HEK293 (cell line): Measurements from ENCODE around the gene ADAMTS17.

Experiments
- CTCF ChIA-PET: fragments of 350-600 bp; formaldehyde crosslinking; extraction: SDS; loops from one replicate; lab custom pipeline; 2021; ENCODE audit warnings: antibody characterized with exemption; lab: Yijun Ruan, JAX
- POLR2A ChIA-PET: fragments of 300-600 bp; formaldehyde crosslinking; extraction: SDS; loops from one replicate; lab custom pipeline; 2020; ENCODE audit warnings: antibody characterized with exemption, inconsistent platforms; lab: Yijun Ruan, JAX
- H3K27ac ChIP-seq: fragments of 200-500 bp; sonication (Bioruptor generic); 2 replicates; pipeline ENCODE4 v1.5.1; 2014; ENCODE audit warnings: low read depth, low read length, control low read depth, inconsistent platforms; ENCODE audit errors: extremely low read depth
- H3K36me3 ChIP-seq, 2 experiments: fragments of 200-500 bp in 1 of 2; sonication (Bioruptor generic) in 1 of 2; 1 replicate in 1 of 2; 2 replicates in 1 of 2; pipeline ENCODE4 v1.5.1; 2014 to 2017; ENCODE audit warnings: inconsistent platforms in 2 of 2, low read length in 2 of 2; ENCODE audit not compliant: control insufficient read depth in 2 of 2, insufficient read depth in 1 of 2
- H3K4me1 ChIP-seq: fragments of 200-500 bp; sonication (Bioruptor generic); 2 replicates; pipeline ENCODE4 v1.5.1; 2014; ENCODE audit warnings: mild to moderate bottlenecking, low read length, inconsistent platforms; ENCODE audit not compliant: control insufficient read depth, insufficient read depth
- H3K4me3 ChIP-seq: 2 replicates; pipeline ENCODE4 v1.5.1; 2011; ENCODE audit warnings: low read depth, mild to moderate bottlenecking, control low read depth, low read length, moderate library complexity
- H3K9me3 ChIP-seq: fragments of 200-500 bp; sonication (Bioruptor generic); 2 replicates; pipeline ENCODE4 v1.5.1; 2014; ENCODE audit warnings: low read depth, low read length, inconsistent platforms; ENCODE audit not compliant: control insufficient read depth, insufficient read depth
- AEBP2 ChIP-seq: fragments of 450-650 bp; formaldehyde crosslinking; IDR thresholded peaks from 2 replicates; pipeline ENCODE4 v1.5.1; 2016; ENCODE audit warnings: missing biosample characterization, missing genetic modification characterization, borderline replicate concordance
- BCL11B ChIP-seq: fragments of 450-650 bp; formaldehyde crosslinking; IDR thresholded peaks from 2 replicates; pipeline ENCODE4 v1.5.1; 2016; ENCODE audit warnings: low read depth, missing biosample characterization, missing genetic modification characterization
- GLI2 ChIP-seq: fragments of 450-650 bp; formaldehyde crosslinking; IDR thresholded peaks from 2 replicates; pipeline ENCODE4; 2017; ENCODE audit warnings: missing biosample characterization, missing genetic modification characterization, low read depth, borderline replicate concordance
- HOXC10 ChIP-seq: sonication (generic); formaldehyde crosslinking; IDR thresholded peaks from 2 replicates; pipeline ENCODE4 v1.8.1; 2023; ENCODE audit warnings: mild to moderate bottlenecking, missing genetic modification reagents
- PRDM10 ChIP-seq: fragments of 450-650 bp; formaldehyde crosslinking; IDR thresholded peaks from 2 replicates; pipeline ENCODE4 v1.5.1; 2016; ENCODE audit warnings: missing biosample characterization, missing genetic modification characterization
- PRDM6 ChIP-seq: fragments of 450-650 bp; formaldehyde crosslinking; IDR thresholded peaks from 2 replicates; pipeline ENCODE4 v1.5.1; 2017; ENCODE audit warnings: missing biosample characterization, missing genetic modification characterization
- SP2 ChIP-seq: fragments of 450-650 bp; formaldehyde crosslinking; IDR thresholded peaks from 2 replicates; pipeline ENCODE4 v1.5.1; 2016; ENCODE audit warnings: missing biosample characterization, missing genetic modification characterization
- YY2 ChIP-seq: fragments of 450-650 bp; formaldehyde crosslinking; IDR thresholded peaks from 2 replicates; pipeline ENCODE4 v1.5.1; 2016; ENCODE audit warnings: missing biosample characterization, missing genetic modification characterization
- ZBTB20 ChIP-seq: fragments of 450-650 bp; formaldehyde crosslinking; IDR thresholded peaks from 2 replicates; pipeline ENCODE4 v1.5.1; 2016; ENCODE audit warnings: missing biosample characterization, missing genetic modification characterization
- ZBTB8A ChIP-seq: fragments of 450-650 bp; formaldehyde crosslinking; IDR thresholded peaks from 2 replicates; pipeline ENCODE4 v1.5.1; 2016; ENCODE audit warnings: missing biosample characterization, missing genetic modification characterization
- ZFP37 ChIP-seq: fragments of 450-650 bp; formaldehyde crosslinking; IDR thresholded peaks from 2 replicates; pipeline ENCODE4 v1.5.1; 2016; ENCODE audit warnings: missing biosample characterization, missing genetic modification characterization
- ZFP41 ChIP-seq: fragments of 450-650 bp; formaldehyde crosslinking; IDR thresholded peaks from 2 replicates; pipeline ENCODE4 v1.5.1; 2016; ENCODE audit warnings: missing biosample characterization, missing genetic modification characterization, borderline replicate concordance
- ZFP69B ChIP-seq: fragments of 450-650 bp; formaldehyde crosslinking; IDR thresholded peaks from 2 replicates; pipeline ENCODE4 v1.5.1; 2016; ENCODE audit warnings: missing biosample characterization, missing genetic modification characterization
- ZNF174 ChIP-seq: fragments of 450-650 bp; formaldehyde crosslinking; IDR thresholded peaks from 2 replicates; pipeline ENCODE4 v1.5.0; 2017; ENCODE audit warnings: missing biosample characterization, mild to moderate bottlenecking, missing genetic modification characterization
- ZNF175 ChIP-seq: fragments of 450-650 bp; formaldehyde crosslinking; IDR thresholded peaks from 2 replicates; pipeline ENCODE4 v1.5.1; 2016; ENCODE audit warnings: missing biosample characterization, missing genetic modification characterization
- ZNF214 ChIP-seq: fragments of 450-650 bp; formaldehyde crosslinking; IDR thresholded peaks from 2 replicates; pipeline ENCODE4 v1.5.1; 2017; ENCODE audit warnings: missing biosample characterization, mild to moderate bottlenecking, missing genetic modification characterization, borderline replicate concordance
- ZNF37A ChIP-seq: fragments of 450-650 bp; IDR thresholded peaks from 2 replicates; pipeline ENCODE4 v1.5.1; 2018; ENCODE audit warnings: missing biosample characterization, missing genetic modification characterization
- ZNF391 ChIP-seq: fragments of 450-650 bp; formaldehyde crosslinking; IDR thresholded peaks from 2 replicates; pipeline ENCODE4 v1.5.1; 2016; ENCODE audit warnings: low read depth, missing biosample characterization, missing genetic modification characterization, borderline replicate concordance
- ZNF423 ChIP-seq: fragments of 450-650 bp; formaldehyde crosslinking; IDR thresholded peaks from 2 replicates; pipeline ENCODE4 v1.5.1; 2016; ENCODE audit warnings: missing biosample characterization, missing genetic modification characterization
- ZNF513 ChIP-seq: fragments of 450-650 bp; IDR thresholded peaks from 2 replicates; pipeline ENCODE4 v1.5.1; 2018; ENCODE audit warnings: missing biosample characterization, missing genetic modification characterization
- ZNF830 ChIP-seq: fragments of 450-650 bp; IDR thresholded peaks from 2 replicates; pipeline ENCODE4 v1.5.0; 2018; ENCODE audit warnings: missing biosample characterization, missing genetic modification characterization, low read depth, mild to moderate bottlenecking, moderate library complexity
- ZSCAN16 ChIP-seq: fragments of 450-650 bp; formaldehyde crosslinking; IDR thresholded peaks from 2 replicates; pipeline ENCODE4 v1.5.1; 2016; ENCODE audit warnings: missing biosample characterization, missing genetic modification characterization
- ZSCAN5A ChIP-seq: fragments of 450-650 bp; formaldehyde crosslinking; IDR thresholded peaks from 2 replicates; pipeline ENCODE4 v1.5.1; 2016; ENCODE audit warnings: missing biosample characterization, missing genetic modification characterization

The ADAMTS17 gene

GRCh38 chr15:100189849-100190248 lies 151.9 kb downstream of the ADAMTS17 start:
- CTCF ChIA-PET = interaction anchor here (0.6 kb wide), 1 partner anchor 153 kb away, joined by 3 read pairs; no protein-coding TSS in a partner anchor
- no peak for TF ChIP-seq ZNF830 (tag by site-specific recombination)
- TF ChIP-seq ZNF214 (tag by site-specific recombination) = no peak
- no peak for TF ChIP-seq ZBTB8A (tag by site-specific recombination)
- no peak for TF ChIP-seq PRDM6 (tag by site-specific recombination)
- no peak for TF ChIP-seq YY2
- TF ChIP-seq ZSCAN16 = peak; percentile 55; the same call in 1 of the 2 replicates
- TF ChIP-seq PRDM10 = no peak
- TF ChIP-seq, all 188 proteins: peak for 1
- Histone ChIP-seq H3K27ac (no peak overlapping the region), H3K4me3 (no peak overlapping the region), H3K9me3 (no peaks in the 10 kb centered on the region), H3K36me3 (no peaks in the 10 kb centered on the region), H3K4me1 (peaks cover 4% of the 10 kb centered on the region; the same call in 1 of the 2 replicates)
- POLR2A ChIA-PET = no interaction called here

- no peaks in the 10 kb centered on the region for H3K36me3 ChIP-seq
- H3K4me1 ChIP-seq = peaks cover 4% of the 10 kb centered on the region; the same call in 1 of the 2 replicates
- no peak overlapping the region for H3K4me3 ChIP-seq
- no peaks in the 10 kb centered on the region for H3K9me3 ChIP-seq
- H3K27ac ChIP-seq = no peak overlapping the region
- POLR2A ChIA-PET = no interaction called here
- CTCF ChIA-PET = interaction anchor here (0.6 to 0.7 kb wide), 3 partner anchors 11 to 1781 kb away, joined by 3 read pairs; no protein-coding TSS in a partner anchor
- TF ChIP-seq ZFP41 (tag by site-specific recombination) (no peak), ZNF391 (tag by site-specific recombination) (no peak)
Measured at GRCh38 chr15:100189319-100189718, 152.5 kb downstream of the ADAMTS17 start.

GRCh38 chr15:100187677-100188076 lies 154.1 kb downstream of the ADAMTS17 start:
- Histone ChIP-seq H3K4me3 (no peak overlapping the region), H3K36me3 (no peaks in the 10 kb centered on the region), H3K27ac (no peak overlapping the region), H3K4me1 (peaks cover 4% of the 10 kb centered on the region; the same call in 1 of the 2 replicates), H3K9me3 (no peaks in the 10 kb centered on the region)
- ChIA-PET CTCF (no interaction called here), POLR2A (no interaction called here)
- TF ChIP-seq HOXC10 (CRISPR knock-in tag) = no peak
- TF ChIP-seq ZNF37A (tag by site-specific recombination) = no peak
- TF ChIP-seq SP2 (tag by site-specific recombination) = no peak
- TF ChIP-seq ZFP37 (tag by site-specific recombination) = no peak
- TF ChIP-seq ZSCAN5A = no peak
- no peak for TF ChIP-seq BCL11B (tag by site-specific recombination)
- TF ChIP-seq ZBTB20 (tag by site-specific recombination) = no peak
- no peak for TF ChIP-seq GLI2 (tag by site-specific recombination)
- no peak for TF ChIP-seq ZNF423 (tag by site-specific recombination)
- no peak for TF ChIP-seq ZNF175 (tag by site-specific recombination)
- no peak for TF ChIP-seq AEBP2 (tag by site-specific recombination)
- TF ChIP-seq ZNF513 = no peak
- TF ChIP-seq ZFP69B = no peak
- TF ChIP-seq ZNF174 (tag by site-specific recombination) = no peak
